GM23338 (cell line): ENCODE measurements around the gene MFSD11.

Experiments
- CREB1 ChIP-seq: fragments of 250-450 bp; sonication (Bioruptor Pico); IDR thresholded peaks from 2 replicates; pipeline ENCODE4 v1.5.0; 2020; ENCODE audit warnings: low read depth, mild to moderate bottlenecking, moderate library complexity
- EZH2 ChIP-seq: fragments of 200-600 bp; sonication (generic); IDR thresholded peaks from one replicate; pipeline ENCODE4 v1.8.0; 2017; ENCODE audit warnings: antibody characterized with exemption, mild to moderate bottlenecking, low read depth; ENCODE audit not compliant: unreplicated experiment
- EZH2phosphoT487 ChIP-seq: fragments of 200-600 bp; sonication (generic); IDR thresholded peaks from one replicate; pipeline ENCODE4 v1.8.1; 2018; ENCODE audit warnings: antibody characterized with exemption; ENCODE audit not compliant: unreplicated experiment
- JUNB ChIP-seq: IDR thresholded peaks from one replicate; pipeline ENCODE4 v1.6.1; 2016; ENCODE audit warnings: antibody characterized with exemption; ENCODE audit not compliant: unreplicated experiment
- POLR2AphosphoS5 ChIP-seq: IDR thresholded peaks from 2 replicates; pipeline ENCODE4 v1.6.1; 2016; ENCODE audit warnings: antibody characterized with exemption, low read depth
- TF ChIP-seq, protein P1 (sequence below): IDR thresholded peaks from one replicate; pipeline ENCODE4 v1.6.1; 2018; ENCODE audit warnings: antibody characterized with exemption; ENCODE audit not compliant: unreplicated experiment
- TF ChIP-seq, protein P2 (sequence below), 2 experiments: fragments of 200-600 bp in 1 of 2; sonication (generic) in 1 of 2; conservative IDR thresholded peaks; 2 replicates each; pipeline versions ENCODE4 v1.5.1 to v1.6.1; 2016 to 2017; ENCODE audit warnings: antibody characterized with exemption in 2 of 2, low read depth in 2 of 2, mild to moderate bottlenecking in 2 of 2, moderate library complexity in 1 of 2

DNA sequence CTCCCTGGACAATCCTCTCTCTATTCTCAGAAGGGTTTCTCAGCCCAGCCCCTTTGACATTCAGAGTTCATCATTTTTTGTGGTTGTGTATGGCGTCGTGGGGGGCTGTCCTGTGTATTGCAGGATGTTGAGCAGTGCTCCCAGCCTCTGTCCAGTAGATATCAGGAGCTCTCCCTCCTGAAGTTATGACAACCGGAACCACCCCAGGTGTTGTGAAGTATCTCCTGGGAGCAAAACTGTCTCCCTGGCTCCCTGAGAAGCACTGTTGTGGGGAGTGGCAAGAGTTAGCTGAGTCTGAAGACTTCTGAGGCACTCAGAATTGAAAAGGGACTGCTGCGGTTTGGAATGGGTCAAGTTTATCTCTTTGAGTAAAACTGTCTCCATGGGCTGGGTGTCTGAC is 74.3 kb downstream of the MFSD11 start:
- TF ChIP-seq POLR2AphosphoS5 = no peak
- TF ChIP-seq EZH2 = no peak
- TF ChIP-seq, protein P1, sequence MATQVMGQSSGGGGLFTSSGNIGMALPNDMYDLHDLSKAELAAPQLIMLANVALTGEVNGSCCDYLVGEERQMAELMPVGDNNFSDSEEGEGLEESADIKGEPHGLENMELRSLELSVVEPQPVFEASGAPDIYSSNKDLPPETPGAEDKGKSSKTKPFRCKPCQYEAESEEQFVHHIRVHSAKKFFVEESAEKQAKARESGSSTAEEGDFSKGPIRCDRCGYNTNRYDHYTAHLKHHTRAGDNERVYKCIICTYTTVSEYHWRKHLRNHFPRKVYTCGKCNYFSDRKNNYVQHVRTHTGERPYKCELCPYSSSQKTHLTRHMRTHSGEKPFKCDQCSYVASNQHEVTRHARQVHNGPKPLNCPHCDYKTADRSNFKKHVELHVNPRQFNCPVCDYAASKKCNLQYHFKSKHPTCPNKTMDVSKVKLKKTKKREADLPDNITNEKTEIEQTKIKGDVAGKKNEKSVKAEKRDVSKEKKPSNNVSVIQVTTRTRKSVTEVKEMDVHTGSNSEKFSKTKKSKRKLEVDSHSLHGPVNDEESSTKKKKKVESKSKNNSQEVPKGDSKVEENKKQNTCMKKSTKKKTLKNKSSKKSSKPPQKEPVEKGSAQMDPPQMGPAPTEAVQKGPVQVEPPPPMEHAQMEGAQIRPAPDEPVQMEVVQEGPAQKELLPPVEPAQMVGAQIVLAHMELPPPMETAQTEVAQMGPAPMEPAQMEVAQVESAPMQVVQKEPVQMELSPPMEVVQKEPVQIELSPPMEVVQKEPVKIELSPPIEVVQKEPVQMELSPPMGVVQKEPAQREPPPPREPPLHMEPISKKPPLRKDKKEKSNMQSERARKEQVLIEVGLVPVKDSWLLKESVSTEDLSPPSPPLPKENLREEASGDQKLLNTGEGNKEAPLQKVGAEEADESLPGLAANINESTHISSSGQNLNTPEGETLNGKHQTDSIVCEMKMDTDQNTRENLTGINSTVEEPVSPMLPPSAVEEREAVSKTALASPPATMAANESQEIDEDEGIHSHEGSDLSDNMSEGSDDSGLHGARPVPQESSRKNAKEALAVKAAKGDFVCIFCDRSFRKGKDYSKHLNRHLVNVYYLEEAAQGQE = no peak
- TF ChIP-seq, protein P2, sequence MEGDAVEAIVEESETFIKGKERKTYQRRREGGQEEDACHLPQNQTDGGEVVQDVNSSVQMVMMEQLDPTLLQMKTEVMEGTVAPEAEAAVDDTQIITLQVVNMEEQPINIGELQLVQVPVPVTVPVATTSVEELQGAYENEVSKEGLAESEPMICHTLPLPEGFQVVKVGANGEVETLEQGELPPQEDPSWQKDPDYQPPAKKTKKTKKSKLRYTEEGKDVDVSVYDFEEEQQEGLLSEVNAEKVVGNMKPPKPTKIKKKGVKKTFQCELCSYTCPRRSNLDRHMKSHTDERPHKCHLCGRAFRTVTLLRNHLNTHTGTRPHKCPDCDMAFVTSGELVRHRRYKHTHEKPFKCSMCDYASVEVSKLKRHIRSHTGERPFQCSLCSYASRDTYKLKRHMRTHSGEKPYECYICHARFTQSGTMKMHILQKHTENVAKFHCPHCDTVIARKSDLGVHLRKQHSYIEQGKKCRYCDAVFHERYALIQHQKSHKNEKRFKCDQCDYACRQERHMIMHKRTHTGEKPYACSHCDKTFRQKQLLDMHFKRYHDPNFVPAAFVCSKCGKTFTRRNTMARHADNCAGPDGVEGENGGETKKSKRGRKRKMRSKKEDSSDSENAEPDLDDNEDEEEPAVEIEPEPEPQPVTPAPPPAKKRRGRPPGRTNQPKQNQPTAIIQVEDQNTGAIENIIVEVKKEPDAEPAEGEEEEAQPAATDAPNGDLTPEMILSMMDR (conservative IDR thresholded peaks at IDR 0.05; ENCODE audit: low read depth in 2 of 2) = no peak
- TF ChIP-seq CREB1 (CRISPR knock-in tag) = no peak
- no peak for TF ChIP-seq EZH2phosphoT487
- no peak for TF ChIP-seq JUNB
